ENCODE measurements around the gene CLCA1. TPM values are rescaled to one million over a fixed set of nuclear protein-coding genes. Genes with fewer than 3 reads are reported as not detected.

CLCA1 gene
- total RNA-seq, 1 experiment from 2014 or later, result not detected

- no peaks in the 10 kb centered on the region for H3K27me3 ChIP-seq (replicated peaks; ENCODE audit: insufficient read depth, low read depth, low read length, poor library complexity)
- intact Hi-C loops (cut with micrococcal nuclease; ENCODE audit: unreplicated experiment), result loop anchor here (10.0 kb wide), 1 partner anchor 268 kb away; no protein-coding TSS in a partner anchor
- DNase-seq (ENCODE audit: low spot score), result no peak
- no TSS peak for BruUV-seq (replicated peaks)
- TF ChIP-seq CTCF (conservative IDR thresholded peaks at IDR 0.05; ENCODE audit: low read depth, low read length) (no peak), EZH2 (IDR thresholded peaks at IDR 0.05; ENCODE audit: borderline replicate concordance, low read depth, low read length, poor library complexity, severe bottlenecking) (no peak)
- H3K4me1 ChIP-seq (ENCODE audit: insufficient read depth, low read length, poor library complexity, severe bottlenecking), result no peaks in the 10 kb centered on the region
- CTCF ChIA-PET, result no interaction called here
- H3K36me3 ChIP-seq (ENCODE audit: insufficient read depth, low read length, poor library complexity, severe bottlenecking), result no peaks in the 10 kb centered on the region
- no peak overlapping the region for H3K27ac ChIP-seq (ENCODE audit: low read depth, low read length, poor library complexity, severe bottlenecking)
- no peak overlapping the region for H3K4me3 ChIP-seq (ENCODE audit: low read depth, low read length, poor library complexity, severe bottlenecking)
- no peaks in the 10 kb centered on the region for H3K9me3 ChIP-seq (ENCODE audit: low read depth, low read length, poor library complexity, severe bottlenecking)
- POLR2A ChIA-PET (ENCODE audit: low non-redundant PET), result no interaction called here
Measured at GRCh38 chr1:86477256-86477655, 8.5 kb downstream of the CLCA1 start.

GRCh38 chr1:86477682-86478081 lies 9.0 kb downstream of the CLCA1 start:
- no peaks in the 10 kb centered on the region for H3K4me1 ChIP-seq (ENCODE audit: insufficient read depth, low read length, poor library complexity, severe bottlenecking)
- no TSS peak for BruUV-seq (replicated peaks)
- no peaks in the 10 kb centered on the region for H3K27me3 ChIP-seq (replicated peaks; ENCODE audit: insufficient read depth, low read depth, low read length, poor library complexity)
- no peaks in the 10 kb centered on the region for H3K9me3 ChIP-seq (ENCODE audit: low read depth, low read length, poor library complexity, severe bottlenecking)
- no peaks in the 10 kb centered on the region for H3K36me3 ChIP-seq (ENCODE audit: insufficient read depth, low read length, poor library complexity, severe bottlenecking)
- DNase-seq (ENCODE audit: low spot score), result no peak
- TF ChIP-seq EZH2 (IDR thresholded peaks at IDR 0.05; ENCODE audit: borderline replicate concordance, low read depth, low read length, poor library complexity, severe bottlenecking) (no peak), CTCF (conservative IDR thresholded peaks at IDR 0.05; ENCODE audit: low read depth, low read length) (no peak)
- no peak overlapping the region for H3K4me3 ChIP-seq (ENCODE audit: low read depth, low read length, poor library complexity, severe bottlenecking)
- CTCF ChIA-PET, result no interaction called here
- H3K27ac ChIP-seq (ENCODE audit: low read depth, low read length, poor library complexity, severe bottlenecking), result no peak overlapping the region
- POLR2A ChIA-PET (ENCODE audit: low non-redundant PET), result no interaction called here
- intact Hi-C loops (cut with micrococcal nuclease; ENCODE audit: unreplicated experiment), result loop anchor here (10.0 kb wide), 1 partner anchor 267 kb away; no protein-coding TSS in a partner anchor

- intact Hi-C loops (cut with micrococcal nuclease; ENCODE audit: unreplicated experiment), result loop anchor here (10.0 kb wide), 1 partner anchor 266 kb away; no protein-coding TSS in a partner anchor
- no peak overlapping the region for H3K27ac ChIP-seq (ENCODE audit: low read depth, low read length, poor library complexity, severe bottlenecking)
- POLR2A ChIA-PET (ENCODE audit: low non-redundant PET), result no interaction called here
- CTCF ChIA-PET, result no interaction called here
- DNase-seq (ENCODE audit: low spot score), result no peak
- no TSS peak for BruUV-seq (replicated peaks)
- H3K27me3 ChIP-seq (replicated peaks; ENCODE audit: insufficient read depth, low read depth, low read length, poor library complexity), result no peaks in the 10 kb centered on the region
- H3K4me3 ChIP-seq (ENCODE audit: low read depth, low read length, poor library complexity, severe bottlenecking), result no peak overlapping the region
- TF ChIP-seq EZH2 (IDR thresholded peaks at IDR 0.05; ENCODE audit: borderline replicate concordance, low read depth, low read length, poor library complexity, severe bottlenecking) (no peak), CTCF (conservative IDR thresholded peaks at IDR 0.05; ENCODE audit: low read depth, low read length) (no peak)
- H3K4me1 ChIP-seq (ENCODE audit: insufficient read depth, low read length, poor library complexity, severe bottlenecking), result no peaks in the 10 kb centered on the region
- H3K36me3 ChIP-seq (ENCODE audit: insufficient read depth, low read length, poor library complexity, severe bottlenecking), result no peaks in the 10 kb centered on the region
- no peaks in the 10 kb centered on the region for H3K9me3 ChIP-seq (ENCODE audit: low read depth, low read length, poor library complexity, severe bottlenecking)
Measured at GRCh38 chr1:86478416-86479156, 9.9 kb downstream of the CLCA1 start.
